GM18511 (cell line): ENCODE measurements around the gene DNAJC9.
"Not testable (repeated sequence)": the region's sequence is repeated elsewhere in the genome, so short reads cannot be mapped to it uniquely, and the experiment has no call there.

Source experiments
- ATAC-seq: cut with Tn5 transposase; IDR thresholded peaks from one replicate; pipeline ENCODE4 v1.9.1; 2021; ENCODE audit warnings: mild to moderate bottlenecking, moderate library complexity; ENCODE audit not compliant: unreplicated experiment

Gene DNAJC9

GRCh38 chr10:73246646-73247508, at the start of gene DNAJC9:
DNAJC9 (minus strand) TSS chr10:73247255; CDS start chr10:73247189, 66 bp downstream.
- peak; percentile 87 for ATAC-seq

- ATAC-seq: no peak
Observed at GRCh38 chr10:73293461-73293860, 46.4 kb upstream of the DNAJC9 start.

GRCh38 chr10:73289958-73290357, 42.9 kb upstream of the DNAJC9 start:
- no peak for ATAC-seq

- ATAC-seq: no peak
Observed at GRCh38 chr10:73287441-73287840, 40.4 kb upstream of the DNAJC9 start.

GRCh38 chr10:73281097-73281496, 34.0 kb upstream of the DNAJC9 start:
- ATAC-seq: no peak

- ATAC-seq: no peak
Observed at GRCh38 chr10:73264423-73264822, 17.4 kb upstream of the DNAJC9 start.

GRCh38 chr10:73263693-73264347, 16.8 kb upstream of the DNAJC9 start:
- ATAC-seq: no peak

GRCh38 chr10:73262880-73263555, 16.0 kb upstream of the DNAJC9 start:
- no peak for ATAC-seq

- no peak for ATAC-seq
Observed at GRCh38 chr10:73262105-73262730, 15.2 kb upstream of the DNAJC9 start.

GRCh38 chr10:73261362-73261995, 14.4 kb upstream of the DNAJC9 start:
- no peak for ATAC-seq

GRCh38 chr10:73258612-73259011, 11.6 kb upstream of the DNAJC9 start:
- ATAC-seq: not testable (repeated sequence)

- no peak for ATAC-seq
Observed at GRCh38 chr10:73253225-73253555, 6.1 kb upstream of the DNAJC9 start.

- peak; percentile 86 for ATAC-seq
Observed at GRCh38 chr10:73252445-73253224, 5.6 kb upstream of the DNAJC9 start, which contains the start of gene MRPS16. MRPS16 (minus strand) TSS chr10:73252644; CDS start chr10:73252482, 162 bp downstream.

- ATAC-seq: no peak
Observed at GRCh38 chr10:73251683-73252444, 4.8 kb upstream of the DNAJC9 start.

GRCh38 chr10:73248259-73248724, 1.2 kb upstream of the DNAJC9 start:
- ATAC-seq: no peak

- ATAC-seq: no peak
Observed at GRCh38 chr10:73247509-73248258, 629 bp upstream of the DNAJC9 start.

GRCh38 chr10:73246322-73246645, 771 bp downstream of the DNAJC9 start:
- ATAC-seq: no peak

GRCh38 chr10:73244866-73245477, 2.1 kb downstream of the DNAJC9 start:
- ATAC-seq: no peak
